Endothelial cell of umbilical vein (primary cell): ENCODE measurements around the gene HLA-DQA1. TPM values are rescaled to one million over a fixed set of nuclear protein-coding genes. Genes with fewer than 3 reads are reported as not detected.
"Not testable (repeated sequence)": the region's sequence is repeated elsewhere in the genome, so short reads cannot be mapped to it uniquely, and the experiment has no call there.

Experiments
- BruUV-seq: library from RNA; stranded (reverse); fragments of 400-500 nt; replicated peaks from 2 replicates; lab custom pipeline; 2021; lab: Mats Ljungman, UMichigan
- CTCF ChIA-PET: fragments of 300-600, 350-600 bp; sonication (Branson Sonifier 250); formaldehyde crosslinking; loops from one replicate; lab custom pipeline; 2021; ENCODE audit warnings: antibody characterized with exemption, inconsistent platforms; lab: Charles Lee
- POLR2A ChIA-PET: fragments of 300-600, 350-600 bp; sonication (Branson Sonifier 250); formaldehyde crosslinking; loops from one replicate; lab custom pipeline; 2021; ENCODE audit warnings: antibody characterized with exemption, inconsistent platforms; lab: Charles Lee
- DNase-seq: peaks from one replicate; pipeline ENCODE4 v3.0.0-alpha.2; 2011; ENCODE audit warnings: low read depth, low spot score
- FAIRE-seq: peaks from 2 replicates; lab custom pipeline; 2011; peaks lifted over from hg19 to GRCh38; lab: Jason Lieb, UNC
- H2AFZ ChIP-seq: 2 replicates; pipeline ENCODE4 v1.6.0; 2012; ENCODE audit warnings: low read depth, low read length, control low read depth, inconsistent platforms
- H3K27ac ChIP-seq: 2 replicates; pipeline ENCODE4 v1.5.1; 2011; ENCODE audit warnings: low read depth, mild to moderate bottlenecking, control low read depth, low read length, moderate library complexity; ENCODE audit not compliant: insufficient read depth
- H3K27me3 ChIP-seq, 2 experiments: 2 replicates each; pipeline versions ENCODE4 v1.6.0 to v1.6.1; 2011; ENCODE audit warnings: low read length in 2 of 2, mixed read lengths in 1 of 2; ENCODE audit not compliant: control insufficient read depth in 2 of 2, insufficient read depth in 2 of 2
- H3K36me3 ChIP-seq, 2 experiments: 2 replicates in 1 of 2; 3 replicates in 1 of 2; pipeline ENCODE4 v1.5.1; 2011; ENCODE audit warnings: low read length in 2 of 2, mild to moderate bottlenecking in 1 of 2, moderate library complexity in 1 of 2; ENCODE audit not compliant: control insufficient read depth in 2 of 2, insufficient read depth in 2 of 2; ENCODE audit errors: extremely low read depth in 1 of 2
- H3K4me1 ChIP-seq: 3 replicates; pipeline ENCODE4 v1.5.1; 2011; ENCODE audit warnings: mild to moderate bottlenecking, low read length; ENCODE audit not compliant: control insufficient read depth, insufficient read depth; ENCODE audit errors: extremely low read depth
- H3K4me2 ChIP-seq: 2 replicates; pipeline ENCODE4 v1.6.1; 2011; ENCODE audit warnings: low read length, control low read depth, mixed read lengths; ENCODE audit not compliant: insufficient read depth
- H3K4me3 ChIP-seq, 3 experiments: fragments of 200-600 bp in 1 of 3; sonication (generic), shearing (Covaris generic) in 1 of 3; replicated peaks in 1 of 3; 2 replicates each; pipeline ENCODE4 v1.5.1; 2011 to 2016; ENCODE audit warnings: control low read depth in 3 of 3, low read length in 3 of 3, mild to moderate bottlenecking in 2 of 3, inconsistent platforms in 1 of 3, low read depth in 1 of 3, moderate library complexity in 1 of 3; ENCODE audit not compliant: insufficient read depth in 1 of 3
- H3K79me2 ChIP-seq: 2 replicates; pipeline ENCODE4 v1.6.0; 2012; ENCODE audit warnings: low read length, inconsistent platforms; ENCODE audit not compliant: control insufficient read depth, insufficient read depth
- H3K9ac ChIP-seq: replicated peaks from 2 replicates; pipeline ENCODE3; 2011; ENCODE audit warnings: low read length, control low read depth; ENCODE audit not compliant: insufficient read depth; ENCODE audit errors: extremely low read depth
- H3K9me1 ChIP-seq: replicated peaks from 3 replicates; pipeline ENCODE4 v1.6.0; 2011; ENCODE audit warnings: mild to moderate bottlenecking, low read length; ENCODE audit not compliant: control insufficient read depth, insufficient read depth; ENCODE audit errors: extremely low read depth
- H3K9me3 ChIP-seq: replicated peaks from 2 replicates; pipeline ENCODE4 v1.5.1; 2012; ENCODE audit warnings: low read length, inconsistent platforms; ENCODE audit not compliant: control insufficient read depth, insufficient read depth
- H4K20me1 ChIP-seq: replicated peaks from 2 replicates; pipeline ENCODE3; 2011; ENCODE audit warnings: mild to moderate bottlenecking, low read length; ENCODE audit not compliant: control insufficient read depth, insufficient read depth; ENCODE audit errors: extremely low read depth
- CTCF ChIP-seq, 2 donors: IDR thresholded peaks; 1 replicate in 1 of 2; 2 replicates in 1 of 2; pipeline ENCODE4 v1.5.1; 2011; ENCODE audit warnings: low read length in 2 of 2, mild to moderate bottlenecking in 2 of 2, moderate library complexity in 2 of 2, control low read depth in 1 of 2, inconsistent platforms in 1 of 2, low read depth in 1 of 2; ENCODE audit not compliant: insufficient read depth in 1 of 2; ENCODE audit errors: extremely low read depth in 1 of 2
- EZH2 ChIP-seq: IDR thresholded peaks from 2 replicates; pipeline ENCODE4 v1.6.1; 2012; ENCODE audit warnings: borderline replicate concordance, low read depth, mild to moderate bottlenecking, moderate library complexity, low read length, inconsistent platforms; ENCODE audit not compliant: severe bottlenecking
- FOS ChIP-seq: IDR thresholded peaks from 2 replicates; pipeline ENCODE4 v1.6.1; 2011; ENCODE audit warnings: mild to moderate bottlenecking, low read length, moderate library complexity, borderline replicate concordance; ENCODE audit not compliant: insufficient read depth
- GATA2 ChIP-seq: IDR thresholded peaks from 2 replicates; pipeline ENCODE4 v1.7.0; 2011; ENCODE audit warnings: low read depth, mild to moderate bottlenecking, moderate library complexity, mixed read lengths, low read length; ENCODE audit not compliant: insufficient read length, insufficient read depth
- JUN ChIP-seq: IDR thresholded peaks from 2 replicates; pipeline ENCODE4 v1.6.1; 2011; ENCODE audit warnings: borderline replicate concordance, low read depth; ENCODE audit not compliant: insufficient read length, insufficient read depth
- MYC ChIP-seq: IDR thresholded peaks from one replicate; pipeline ENCODE4 v1.6.1; 2011; ENCODE audit warnings: mild to moderate bottlenecking, low read depth, low read length
- POLR2A ChIP-seq: IDR thresholded peaks from 2 replicates; pipeline ENCODE4 v1.6.1; 2012; ENCODE audit warnings: low read depth, mild to moderate bottlenecking, control low read depth, low read length
- POLR2AphosphoS5 ChIP-seq: IDR thresholded peaks from 2 replicates; pipeline ENCODE4 v1.6.1; 2012; ENCODE audit warnings: low read depth, mild to moderate bottlenecking, control low read depth, low read length, moderate library complexity; ENCODE audit not compliant: insufficient read depth
- dilution Hi-C: fragments of 300-500 bp; cut with MboI; formaldehyde crosslinking; loops from one replicate; pipeline ENCODE4 v1.15.0; 2019; ENCODE audit warnings: low sequenced_read_pairs; ENCODE audit not compliant: extremely low pct_ligation_motif_present
- intact Hi-C: fragments of 100-400 bp; cut with micrococcal nuclease; formaldehyde crosslinking; loops from one replicate; pipeline ENCODE4 v1.10.0; 2022
- polyA plus RNA-seq, 4 experiments: library from polyadenylated mRNA; depleted of rRNA in 3 of 4; stranded (reverse) in 3 of 4; unstranded in 1 of 4; fragments of >200 nt; gene quantifications; 2 replicates each; pipeline versions ENCODE4 v1.2.1 to v1.2.3, GENCODE V29; 2011 to 2012; ENCODE audit warnings: missing spikeins in 1 of 4
- total RNA-seq: library from RNA; stranded (reverse); gene quantifications from 2 replicates; pipeline ENCODE4 v1.2.3, GENCODE V29; 2021
- TF ChIP-seq, protein P1 (sequence below): IDR thresholded peaks from 2 replicates; pipeline ENCODE4 v1.6.1; 2011; ENCODE audit not compliant: insufficient read depth, insufficient read length

HLA-DQA1 gene
- total and polyA plus RNA-seq, 2 donors (not counting 3 experiments of a cell fraction or from before 2014, with no cell fraction given) = not detected

DNA sequence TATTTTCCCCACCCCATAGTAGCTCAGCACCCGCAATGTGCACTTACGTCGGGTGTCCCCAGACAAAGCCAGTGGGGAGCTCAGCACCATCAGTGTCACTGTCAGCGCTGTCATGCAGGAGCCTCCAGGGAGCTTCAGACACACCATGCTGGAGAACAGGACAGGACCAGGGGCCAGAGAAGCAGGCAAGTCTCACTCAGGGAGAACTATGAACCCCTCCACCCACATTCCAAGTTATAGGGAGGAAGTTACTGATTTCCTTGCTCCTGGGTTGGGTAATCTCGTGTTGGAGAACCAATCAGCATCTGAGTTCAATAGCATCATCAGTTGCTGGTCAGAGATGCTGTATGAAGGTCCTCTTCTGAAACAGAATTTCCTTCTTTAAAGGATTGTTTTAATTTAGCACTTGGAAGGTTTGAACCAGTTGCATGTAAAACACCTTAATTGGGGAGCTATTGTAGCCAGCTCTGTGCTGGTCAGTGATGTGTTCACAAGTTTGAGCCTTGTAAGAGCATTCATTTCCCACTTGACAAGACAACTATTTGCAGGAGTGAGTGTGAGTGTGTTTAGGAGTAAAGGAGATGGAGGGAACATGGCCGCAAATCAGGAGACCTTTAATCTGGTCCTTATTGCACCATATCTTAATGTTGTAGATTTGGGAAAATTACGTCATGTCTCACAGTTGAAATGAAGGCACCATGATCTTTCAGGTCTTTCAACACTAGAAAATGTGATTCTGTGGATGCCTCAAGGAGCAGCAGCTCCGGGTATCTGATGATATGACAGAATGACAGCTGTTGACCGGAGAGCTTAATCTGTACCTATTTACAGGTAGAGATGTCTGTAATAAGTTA lies 47.4 kb upstream of the HLA-DQA1 start, which contains the start of gene HLA-DRB1:
Gene HLA-DRB1, minus strand, starts transcription at position 253 of the 854 bp plus-strand sequence. Its CDS starts 106 bp downstream, at position 147.
- intact Hi-C loops = no loop called here
- no TSS peak for BruUV-seq
- DNase-seq = peak; percentile 23
- H3K9me1 ChIP-seq = no peaks in the 10 kb centered on the region
- H2AFZ ChIP-seq = no peak within 1 kb of the TSS
- H3K9ac ChIP-seq = no peak within 1 kb of the TSS
- peak; percentile 97 for FAIRE-seq
- H3K9me3 ChIP-seq = no peaks in the 10 kb centered on the region
- CTCF ChIA-PET = no interaction called here
- no peaks in the 10 kb centered on the region for H3K36me3 ChIP-seq
- no peaks in the 10 kb centered on the region for H4K20me1 ChIP-seq
- H3K27me3 ChIP-seq = peaks cover 0 to 1% of the 10 kb centered on the region in 2 experiments
- no peak within 1 kb of the TSS for H3K27ac ChIP-seq
- dilution Hi-C loops = no loop called here
- POLR2A ChIA-PET = no interaction called here
- H3K4me1 ChIP-seq = no peaks in the 10 kb centered on the region
- H3K79me2 ChIP-seq = no peaks in the 10 kb centered on the region
- H3K4me2 ChIP-seq = no peak within 1 kb of the TSS
- H3K4me3 ChIP-seq = no peak within 1 kb of the TSS
- no peak for TF ChIP-seq POLR2A
- TF ChIP-seq POLR2AphosphoS5 = no peak
- TF ChIP-seq, protein P1, sequence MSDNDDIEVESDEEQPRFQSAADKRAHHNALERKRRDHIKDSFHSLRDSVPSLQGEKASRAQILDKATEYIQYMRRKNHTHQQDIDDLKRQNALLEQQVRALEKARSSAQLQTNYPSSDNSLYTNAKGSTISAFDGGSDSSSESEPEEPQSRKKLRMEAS = no peak
- TF ChIP-seq JUN = no peak
- no peak for TF ChIP-seq FOS
- no peak for TF ChIP-seq EZH2
- no peak for TF ChIP-seq CTCF (IDR thresholded peaks at IDR 0.05; ENCODE audit: extremely low read depth in 1 of 2, insufficient read depth in 1 of 2, low read depth in 1 of 2, low read length in 2 of 2)
- TF ChIP-seq MYC = no peak
- TF ChIP-seq GATA2 = no peak

DNA sequence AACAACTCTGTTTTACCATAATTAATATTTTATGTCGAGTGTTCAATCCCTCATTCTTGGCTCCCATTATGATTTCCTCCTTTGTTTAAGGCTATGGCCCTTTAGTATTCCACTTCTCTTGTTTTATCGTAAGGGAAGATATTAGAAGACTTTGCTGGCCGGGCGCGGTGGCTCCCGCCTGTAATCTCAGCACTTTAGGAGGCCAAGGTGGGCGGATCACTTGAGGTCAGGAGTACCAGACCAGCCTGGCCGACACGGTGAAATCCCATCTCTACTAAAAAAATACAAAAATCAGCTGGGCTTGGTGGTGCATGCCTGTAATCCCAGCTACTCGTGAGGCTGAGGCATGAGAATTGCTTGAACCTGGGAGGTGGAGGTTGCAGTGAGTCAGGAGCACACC lies 46.5 kb upstream of the HLA-DQA1 start:
- intact Hi-C loops, BruUV-seq, H3K27ac ChIP-seq, H3K4me2 ChIP-seq, H3K36me3 ChIP-seq, H3K9me3 ChIP-seq, H3K4me3 ChIP-seq, FAIRE-seq, H3K9ac ChIP-seq, H3K79me2 ChIP-seq, H2AFZ ChIP-seq, H3K9me1 ChIP-seq, H4K20me1 ChIP-seq, DNase-seq, dilution Hi-C loops, H3K27me3 ChIP-seq, CTCF ChIA-PET, H3K4me1 ChIP-seq: not testable (repeated sequence)
- POLR2A ChIA-PET = interaction anchor here (0.6 kb wide), 1 partner anchor 203 kb away, joined by 4 read pairs; no protein-coding TSS in a partner anchor
